Parathyroid adenoma (tissue), 2 donors: ENCODE data around the gene TAGLN3.

Experiments
- H2AFZ ChIP-seq: fragments of 300-600 bp; sonication (generic); one replicate; pipeline ENCODE4 v1.7.0; 2017; ENCODE audit warnings: antibody characterized with exemption, mild to moderate bottlenecking
- H3K27ac ChIP-seq: fragments of 300-600 bp; sonication (generic); one replicate; pipeline ENCODE4 v1.7.0; 2017
- H3K27me3 ChIP-seq: fragments of 300-600 bp; sonication (generic); one replicate; pipeline ENCODE4 v1.7.0; 2017; ENCODE audit warnings: low read length; ENCODE audit not compliant: control insufficient read depth, insufficient read depth
- H3K36me3 ChIP-seq: fragments of 300-600 bp; sonication (generic); one replicate; pipeline ENCODE4 v1.7.0; 2017; ENCODE audit warnings: low read length; ENCODE audit not compliant: control insufficient read depth, insufficient read depth
- H3K4me1 ChIP-seq: fragments of 300-600 bp; sonication (generic); one replicate; pipeline ENCODE4 v1.7.0; 2017; ENCODE audit warnings: control low read depth
- H3K4me2 ChIP-seq: fragments of 300-600 bp; sonication (generic); one replicate; pipeline ENCODE4 v1.7.0; 2017; ENCODE audit warnings: low read length
- H3K4me3 ChIP-seq: fragments of 300-600 bp; sonication (generic); one replicate; pipeline ENCODE4 v1.7.0; 2017; ENCODE audit warnings: low read depth, low read length
- H3K79me2 ChIP-seq: fragments of 300-600 bp; sonication (generic); one replicate; pipeline ENCODE4 v1.7.0; 2017; ENCODE audit warnings: control low read depth
- H3K9ac ChIP-seq: fragments of 300-600 bp; sonication (generic); one replicate; pipeline ENCODE4 v1.7.0; 2017; ENCODE audit warnings: mild to moderate bottlenecking
- H3K9me3 ChIP-seq: fragments of 300-600 bp; sonication (generic); one replicate; pipeline ENCODE4 v1.7.0; 2017; ENCODE audit warnings: low read length; ENCODE audit not compliant: control insufficient read depth
- CTCF ChIP-seq: fragments of 300-600 bp; sonication (generic); IDR thresholded peaks from one replicate; pipeline ENCODE4 v1.7.0; 2017; ENCODE audit warnings: antibody characterized with exemption, mild to moderate bottlenecking
- donor health status: primary hyperparathyroidism.

The TAGLN3 gene

GRCh38 chr3:112018712-112019111 is 20.0 kb downstream of the TAGLN3 start:
- H3K36me3 ChIP-seq: no peaks in the 10 kb centered on the region
- no peak overlapping the region for H3K4me2 ChIP-seq
- no peaks in the 10 kb centered on the region for H3K4me1 ChIP-seq
- H3K27me3 ChIP-seq: no peaks in the 10 kb centered on the region
- no peaks in the 10 kb centered on the region for H3K79me2 ChIP-seq
- H3K27ac ChIP-seq: no peak overlapping the region
- no peak overlapping the region for H3K4me3 ChIP-seq
- TF ChIP-seq CTCF: no peak
- H2AFZ ChIP-seq: no peak overlapping the region
- H3K9me3 ChIP-seq: no peaks in the 10 kb centered on the region
- no peak overlapping the region for H3K9ac ChIP-seq

- H3K4me3 ChIP-seq: no peak overlapping the region
Measured at GRCh38 chr3:112019716-112020115, 21.0 kb downstream of the TAGLN3 start.

GRCh38 chr3:112020674-112021085 is 22.0 kb downstream of the TAGLN3 start:
- Histone ChIP-seq H3K9me3 (no peaks in the 10 kb centered on the region), H3K4me1 (no peaks in the 10 kb centered on the region), H3K79me2 (no peaks in the 10 kb centered on the region), H2AFZ (no peak overlapping the region), H3K4me3 (no peak overlapping the region), H3K4me2 (no peak overlapping the region), H3K27ac (no peak overlapping the region), H3K27me3 (no peaks in the 10 kb centered on the region), H3K36me3 (no peaks in the 10 kb centered on the region), H3K9ac (no peak overlapping the region)
- TF ChIP-seq CTCF: no peak

More at GRCh38 chr3:112019716-112020115, 21.0 kb downstream of the TAGLN3 start:
- H3K27ac ChIP-seq: no peak overlapping the region
- H3K4me2 ChIP-seq: no peak overlapping the region
- no peaks in the 10 kb centered on the region for H3K9me3 ChIP-seq
- TF ChIP-seq CTCF: no peak
- no peak overlapping the region for H2AFZ ChIP-seq
- no peaks in the 10 kb centered on the region for H3K27me3 ChIP-seq
- no peak overlapping the region for H3K9ac ChIP-seq
- no peaks in the 10 kb centered on the region for H3K79me2 ChIP-seq
- H3K36me3 ChIP-seq: no peaks in the 10 kb centered on the region
- H3K4me1 ChIP-seq: no peaks in the 10 kb centered on the region

- Histone ChIP-seq H2AFZ (no peak overlapping the region), H3K27me3 (no peaks in the 10 kb centered on the region), H3K4me3 (no peak overlapping the region), H3K4me2 (no peak overlapping the region), H3K4me1 (no peaks in the 10 kb centered on the region), H3K27ac (no peak overlapping the region), H3K79me2 (no peaks in the 10 kb centered on the region), H3K9ac (no peak overlapping the region), H3K9me3 (no peaks in the 10 kb centered on the region), H3K36me3 (no peaks in the 10 kb centered on the region)
- no peak for TF ChIP-seq CTCF
Measured at GRCh38 chr3:112027142-112027541, 28.4 kb downstream of the TAGLN3 start.

GRCh38 chr3:112027826-112028225 is 29.1 kb downstream of the TAGLN3 start:
- H3K9me3 ChIP-seq: no peaks in the 10 kb centered on the region
- H3K27ac ChIP-seq: no peak overlapping the region
- H3K4me1 ChIP-seq: no peaks in the 10 kb centered on the region
- no peak overlapping the region for H2AFZ ChIP-seq
- H3K4me2 ChIP-seq: no peak overlapping the region
- TF ChIP-seq CTCF: no peak
- H3K27me3 ChIP-seq: no peaks in the 10 kb centered on the region
- H3K9ac ChIP-seq: no peak overlapping the region
- H3K4me3 ChIP-seq: no peak overlapping the region
- H3K36me3 ChIP-seq: no peaks in the 10 kb centered on the region
- H3K79me2 ChIP-seq: no peaks in the 10 kb centered on the region
